DOHH2 (cell line): Measurements from ENCODE around the gene FEV.

ENCODE experiments used
- H3F3A ChIP-seq: fragments of 200-600 bp; sonication (generic), shearing (Covaris generic); 2 replicates; pipeline ENCODE4 v1.6.0; 2016; ENCODE audit warnings: antibody characterized with exemption, mild to moderate bottlenecking; ENCODE audit not compliant: control insufficient read depth, insufficient read depth
- H3K27ac ChIP-seq: fragments of 200-600 bp; sonication (generic); 2 replicates; pipeline ENCODE4 v1.5.1; 2014; ENCODE audit warnings: low read depth, mild to moderate bottlenecking, low read length, moderate library complexity
- H3K27me3 ChIP-seq: fragments of 200-600 bp; sonication (generic); 2 replicates; pipeline ENCODE4 v1.6.1; 2014; ENCODE audit warnings: mild to moderate bottlenecking, low read length, mixed read lengths; ENCODE audit not compliant: control insufficient read depth
- H3K36me3 ChIP-seq: fragments of 200-600 bp; sonication (generic); 2 replicates; pipeline ENCODE4 v1.6.1; 2014; ENCODE audit warnings: mild to moderate bottlenecking, low read length, moderate library complexity, mixed read lengths; ENCODE audit not compliant: control insufficient read depth
- H3K4me1 ChIP-seq: fragments of 200-600 bp; sonication (generic); 2 replicates; pipeline ENCODE4 v1.6.1; 2014; ENCODE audit warnings: mild to moderate bottlenecking, low read length, mixed read lengths; ENCODE audit not compliant: control insufficient read depth
- H3K4me2 ChIP-seq: fragments of 200-600 bp; sonication (generic); 2 replicates; pipeline ENCODE4 v1.6.0; 2014; ENCODE audit warnings: mild to moderate bottlenecking, low read length, moderate library complexity
- H3K4me3 ChIP-seq: fragments of 200-600 bp; sonication (generic); 2 replicates; pipeline ENCODE4 v1.5.1; 2014; ENCODE audit warnings: mild to moderate bottlenecking, low read length, mixed read lengths
- H3K79me2 ChIP-seq: fragments of 200-600 bp; sonication (generic); 2 replicates; pipeline ENCODE4 v1.6.1; 2014; ENCODE audit warnings: mild to moderate bottlenecking, low read length, mixed read lengths; ENCODE audit not compliant: control insufficient read depth
- H3K9me2 ChIP-seq: fragments of 200-600 bp; sonication (generic); replicated peaks from 2 replicates; pipeline ENCODE4 v1.6.1; 2014; ENCODE audit warnings: mild to moderate bottlenecking, low read length, mixed read lengths; ENCODE audit not compliant: control insufficient read depth
- H3K9me3 ChIP-seq: fragments of 200-600 bp; sonication (generic); 2 replicates; pipeline ENCODE4 v1.6.1; 2014; ENCODE audit warnings: antibody characterized with exemption, low read length, mixed read lengths; ENCODE audit not compliant: control insufficient read depth, insufficient read depth
- H4K20me1 ChIP-seq: fragments of 200-600 bp; sonication (generic); 2 replicates; pipeline ENCODE4 v1.6.0; 2014; ENCODE audit warnings: low read depth, mild to moderate bottlenecking, antibody characterized with exemption, low read length, moderate library complexity; ENCODE audit not compliant: control insufficient read depth, insufficient read depth
- CTCF ChIP-seq: fragments of 200-600 bp; sonication (generic); IDR thresholded peaks from one replicate; pipeline ENCODE4 v1.5.1; 2014; ENCODE audit warnings: antibody characterized with exemption, mild to moderate bottlenecking, low read depth, low read length; ENCODE audit not compliant: poor library complexity, severe bottlenecking
- EZH2phosphoT487 ChIP-seq: fragments of 200-600 bp; sonication (generic); IDR thresholded peaks from 2 replicates; pipeline ENCODE4 v1.6.1; 2017; ENCODE audit warnings: borderline replicate concordance, mild to moderate bottlenecking, antibody characterized with exemption, low read length, moderate library complexity, mixed read lengths

Gene FEV

GRCh38 chr2:219016721-219017120 is 31.7 kb upstream of the FEV start:
- Histone ChIP-seq H3K9me3 (no peaks in the 10 kb centered on the region), H3K4me1 (no peaks in the 10 kb centered on the region), H3F3A (no peaks in the 10 kb centered on the region), H3K27ac (no peak overlapping the region), H3K9me2 (no peaks in the 10 kb centered on the region), H3K36me3 (no peaks in the 10 kb centered on the region), H3K4me3 (no peak overlapping the region), H3K79me2 (no peaks in the 10 kb centered on the region), H4K20me1 (no peaks in the 10 kb centered on the region), H3K27me3 (no peaks in the 10 kb centered on the region), H3K4me2 (no peak overlapping the region)
- no peak for TF ChIP-seq EZH2phosphoT487
- no peak for TF ChIP-seq CTCF

GRCh38 chr2:219010873-219011272 is 25.9 kb upstream of the FEV start:
- Histone ChIP-seq H3K9me2 (no peaks in the 10 kb centered on the region), H3K9me3 (no peaks in the 10 kb centered on the region), H3F3A (no peaks in the 10 kb centered on the region), H3K79me2 (no peaks in the 10 kb centered on the region), H4K20me1 (no peaks in the 10 kb centered on the region), H3K27me3 (no peaks in the 10 kb centered on the region), H3K4me2 (no peak overlapping the region), H3K27ac (no peak overlapping the region), H3K4me1 (no peaks in the 10 kb centered on the region), H3K4me3 (no peak overlapping the region), H3K36me3 (no peaks in the 10 kb centered on the region)
- no peak for TF ChIP-seq EZH2phosphoT487
- TF ChIP-seq CTCF = no peak

DNA sequence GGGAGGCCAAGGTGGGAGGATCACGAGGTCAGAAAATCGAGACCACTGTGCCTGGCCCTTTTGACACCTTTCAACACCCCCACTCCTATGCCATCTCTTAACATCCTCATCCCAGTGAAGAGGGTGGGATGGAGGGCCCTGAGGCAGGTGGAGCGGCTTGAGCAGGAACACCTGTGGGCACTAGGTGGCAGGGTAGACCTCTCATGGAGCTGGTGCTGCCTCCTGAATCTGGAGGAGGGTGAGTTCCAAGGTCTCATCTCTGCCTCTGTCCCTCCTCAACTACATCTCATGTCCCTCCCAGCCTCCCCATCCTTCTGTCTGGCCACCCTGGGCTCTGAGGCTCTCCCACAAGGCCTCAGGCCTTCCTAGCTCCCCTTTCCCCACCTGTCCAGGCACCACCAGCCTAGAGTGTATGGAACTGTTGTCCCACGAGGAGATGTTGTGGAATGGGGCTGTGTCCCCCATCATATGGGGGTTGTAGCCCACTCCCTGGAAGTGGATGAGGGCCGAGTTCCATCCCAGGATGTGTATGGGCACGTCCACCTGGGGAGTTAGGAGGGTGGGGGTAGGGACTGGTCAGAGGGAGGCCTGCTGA is 25.3 kb upstream of the FEV start:
- Histone ChIP-seq H3K27me3 (no peaks in the 10 kb centered on the region), H3K79me2 (no peaks in the 10 kb centered on the region), H3F3A (no peaks in the 10 kb centered on the region), H3K9me3 (no peaks in the 10 kb centered on the region), H4K20me1 (no peaks in the 10 kb centered on the region), H3K4me1 (no peaks in the 10 kb centered on the region), H3K4me2 (no peak overlapping the region), H3K27ac (no peak overlapping the region), H3K36me3 (no peaks in the 10 kb centered on the region), H3K9me2 (no peaks in the 10 kb centered on the region), H3K4me3 (no peak overlapping the region)
- no peak for TF ChIP-seq EZH2phosphoT487
- TF ChIP-seq CTCF = peak; percentile 61

DNA sequence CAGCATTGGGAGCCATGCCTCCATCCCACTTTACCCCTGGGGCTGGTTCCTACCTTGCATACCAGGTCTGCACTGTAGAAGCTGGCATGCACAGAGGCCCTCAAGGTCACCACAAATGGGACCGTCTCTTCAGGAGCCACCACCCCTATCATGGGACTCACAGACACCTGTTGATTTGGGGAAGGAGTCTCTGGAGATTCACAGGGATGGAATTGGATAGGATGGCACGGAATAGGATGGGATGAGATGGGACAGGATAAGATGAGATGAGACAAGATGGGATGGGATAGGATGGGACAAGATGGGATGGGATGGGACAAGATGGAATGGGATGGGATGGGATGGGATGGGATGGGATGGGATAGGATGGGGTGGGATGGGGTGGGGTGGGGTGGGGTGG is 24.3 kb upstream of the FEV start:
- peaks cover 1% of the 10 kb centered on the region; the same call in 1 of the 2 replicates for H3K27me3 ChIP-seq
- H3F3A ChIP-seq = no peaks in the 10 kb centered on the region
- no peaks in the 10 kb centered on the region for H3K9me2 ChIP-seq
- no peaks in the 10 kb centered on the region for H3K9me3 ChIP-seq
- no peak overlapping the region for H3K4me2 ChIP-seq
- TF ChIP-seq EZH2phosphoT487 (no peak), CTCF (no peak)
- no peaks in the 10 kb centered on the region for H3K36me3 ChIP-seq
- no peaks in the 10 kb centered on the region for H4K20me1 ChIP-seq
- no peak overlapping the region for H3K4me3 ChIP-seq
- H3K27ac ChIP-seq = no peak overlapping the region
- no peaks in the 10 kb centered on the region for H3K4me1 ChIP-seq
- H3K79me2 ChIP-seq = no peaks in the 10 kb centered on the region
